Posterior vena cava (tissue), 2 donors: Measurements from ENCODE around the gene TRIP10. TPM values are rescaled to one million over a fixed set of nuclear protein-coding genes. Genes with fewer than 3 reads are reported as not detected.
"Not testable (repeated sequence)": the region's sequence is repeated elsewhere in the genome, so short reads cannot be mapped to it uniquely, and the experiment has no call there.

Experiments
- DNase-seq: peaks from one replicate; pipeline ENCODE4 v3.0.0-alpha.2; 2020; ENCODE audit warnings: low spot score
- intact Hi-C, 2 donors: fragments of 100-400 bp; cut with DNase I; formaldehyde crosslinking; loops; one replicate each; pipeline versions ENCODE4 v1.14.1 to v1.14.2; 2022 to 2023
- total RNA-seq, 2 donors: library from RNA; stranded (reverse); fragmentation: NEBNext Ultra II Directional; extraction: Animal tissue kit (Norgen Biotek cat#: 25700); gene quantifications; one replicate each; pipeline ENCODE4 v1.2.1, GENCODE V29; 2021
- donor health status: DM: yes; HTN: yes; CAD: no.
- donor health status: DM: yes; HTN: yes; CAD: no.

Gene TRIP10
- total RNA-seq, 2 donors from 2014 or later: 83.2 to 92.6 TPM

DNA sequence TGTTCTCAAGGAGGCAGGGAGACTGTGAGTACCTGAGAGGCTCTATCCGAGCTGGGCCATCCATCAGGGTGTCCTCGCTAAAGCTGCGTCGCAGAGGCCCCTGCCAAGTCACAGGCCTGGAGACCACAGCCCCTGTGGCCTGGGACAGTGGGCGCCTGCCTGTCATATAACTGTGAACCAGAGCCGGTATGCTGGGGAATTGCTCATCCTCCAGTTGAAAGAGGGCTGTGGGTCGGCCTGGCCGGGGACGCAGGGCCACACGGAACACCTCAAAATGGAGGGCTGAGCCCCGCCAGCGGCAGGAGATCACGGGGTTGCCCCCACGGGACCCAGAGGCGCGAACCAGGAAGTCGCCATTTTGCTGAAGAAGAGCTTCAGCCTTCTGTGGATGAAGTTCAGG is 21.1 kb downstream of the TRIP10 start:
- intact Hi-C loops: no loop called here
- no peak for DNase-seq

DNA sequence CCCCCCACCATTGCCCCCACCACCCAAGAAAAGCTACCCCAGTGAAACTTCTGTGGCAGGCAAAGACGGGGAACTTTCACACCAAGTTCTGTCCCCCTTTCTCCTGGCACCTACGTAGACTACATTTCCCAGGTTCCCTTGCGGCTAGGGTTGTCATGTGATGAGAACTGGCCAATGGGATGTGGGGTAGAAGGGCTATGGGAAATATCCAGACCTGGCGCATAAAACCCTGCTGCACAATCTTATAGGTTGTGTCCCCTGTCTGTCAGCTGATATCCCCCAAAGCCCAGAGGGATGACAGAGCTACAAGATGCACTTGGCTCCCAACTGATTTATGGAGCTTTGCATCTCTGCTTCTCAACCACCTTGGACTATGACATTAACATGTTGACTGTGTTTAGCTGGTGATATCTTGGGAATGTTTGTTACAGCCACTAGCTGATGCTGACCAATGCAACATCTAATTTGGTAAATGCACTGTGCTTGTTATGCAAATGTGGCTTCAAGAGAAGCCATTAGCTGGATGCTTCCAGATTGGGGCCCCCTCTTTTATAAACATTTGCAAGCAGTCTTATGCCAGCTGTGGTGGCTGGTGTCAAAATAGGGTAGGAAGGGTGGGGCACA is 21.7 kb downstream of the TRIP10 start:
- intact Hi-C loops: no loop called here
- DNase-seq: no peak

GRCh38 chr19:6762253-6762797 is 22.8 kb downstream of the TRIP10 start:
- intact Hi-C loops: not testable (repeated sequence)

DNA sequence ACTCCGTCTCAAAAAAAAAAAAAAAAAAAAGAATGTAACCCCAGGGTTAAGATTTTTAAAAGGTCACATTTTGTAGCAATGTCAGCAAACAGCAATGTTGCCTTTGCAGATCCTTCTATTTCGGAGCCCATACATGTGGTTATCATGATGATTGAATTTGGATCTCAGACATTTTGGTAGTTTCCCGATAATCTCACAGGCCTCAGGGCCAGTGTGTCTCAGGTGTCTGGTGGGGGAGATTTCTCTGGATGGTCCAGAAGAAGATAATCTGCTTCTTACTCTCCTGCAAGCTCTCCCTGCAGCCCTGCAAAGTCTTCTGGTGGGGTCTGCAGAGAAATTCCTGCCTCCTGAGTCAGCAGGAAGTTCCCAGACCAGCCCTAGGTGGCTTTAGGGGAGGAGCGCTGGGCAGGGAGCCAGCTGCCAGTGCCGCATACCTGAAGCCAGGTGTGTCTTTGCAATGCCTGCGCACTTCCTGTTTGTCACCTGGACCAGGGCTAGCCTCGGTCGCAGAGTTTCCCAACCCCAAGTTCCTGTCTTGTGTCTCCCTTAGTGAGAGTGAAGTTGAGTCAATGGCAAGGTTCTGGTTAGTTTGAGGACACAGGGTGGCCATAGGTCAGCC is 26.4 kb downstream of the TRIP10 start:
- intact Hi-C loops: no loop called here
- no peak for DNase-seq

More at GRCh38 chr19:6762253-6762797, 22.8 kb downstream of the TRIP10 start:
- DNase-seq: not testable (repeated sequence)

- intact Hi-C loops: no loop called here
- DNase-seq: no peak
Observed at GRCh38 chr19:6766357-6767080, 27.0 kb downstream of the TRIP10 start.

DNA sequence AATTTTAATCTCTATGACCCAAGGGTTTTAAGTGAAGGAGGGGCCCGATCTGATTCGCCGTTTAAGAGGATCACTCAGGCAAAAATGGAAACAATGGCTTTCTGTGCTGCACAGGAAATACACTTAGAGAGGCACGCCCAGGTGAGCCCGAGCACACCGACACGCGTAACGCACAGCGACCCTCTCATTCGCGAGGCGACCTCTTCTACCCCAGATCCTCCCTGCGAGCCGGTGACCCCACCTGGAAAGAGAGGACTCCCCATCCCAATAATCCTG is 27.5 kb downstream of the TRIP10 start:
- no peak for DNase-seq
- intact Hi-C loops: no loop called here

DNA sequence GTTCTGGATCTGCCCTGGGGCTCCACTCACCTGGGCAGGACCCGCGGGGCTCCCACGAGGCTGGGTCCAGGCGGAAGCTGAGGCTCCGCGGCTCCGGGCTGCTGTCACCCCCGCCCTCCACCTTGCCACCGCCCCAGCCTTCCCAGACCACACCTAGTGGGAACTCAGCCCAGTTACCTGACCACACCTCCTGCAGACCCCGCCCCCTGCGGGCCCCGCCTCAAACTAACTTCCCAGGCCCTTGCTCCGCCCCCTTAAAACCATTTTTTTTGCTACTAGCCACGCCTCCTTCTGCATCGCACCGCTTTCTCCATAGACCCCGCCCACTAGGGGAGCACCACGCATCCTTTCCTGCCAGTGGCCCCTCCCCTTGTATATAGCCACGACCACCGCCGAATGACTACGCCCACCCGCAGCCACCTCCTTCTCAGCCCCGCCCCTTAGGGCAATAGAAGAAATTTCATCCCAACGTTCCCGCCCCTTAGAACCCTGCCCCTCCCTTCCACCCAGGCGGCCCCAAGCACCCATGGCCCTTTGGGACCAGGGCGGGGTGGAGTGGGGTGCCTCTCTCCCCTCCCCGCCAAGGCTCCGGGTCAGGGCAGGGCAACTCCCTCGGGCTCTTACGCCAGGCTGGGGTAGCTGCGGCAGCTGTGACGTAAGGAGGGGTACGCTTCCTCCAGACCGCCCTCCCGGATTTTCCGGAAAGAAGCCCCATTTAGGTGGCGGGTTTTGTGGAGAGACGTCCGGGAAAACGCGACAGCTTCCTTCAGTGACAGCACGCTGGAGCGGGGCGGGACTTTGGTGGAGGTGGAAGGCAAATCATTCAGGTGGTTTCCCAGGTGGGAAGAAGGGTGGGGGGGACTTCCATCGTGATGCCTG is 28.1 kb downstream of the TRIP10 start, which contains the start of gene SH2D3A:
Gene SH2D3A (minus strand): TSS at position 79 of the 879 bp plus-strand sequence. CDS start 3,687 bp downstream, outside the sequence.
- intact Hi-C loops: no loop called here
- peak; percentile 87 for DNase-seq

- DNase-seq: no peak
- intact Hi-C loops: no loop called here
Observed at GRCh38 chr19:6768236-6768785, 28.8 kb downstream of the TRIP10 start.

DNA sequence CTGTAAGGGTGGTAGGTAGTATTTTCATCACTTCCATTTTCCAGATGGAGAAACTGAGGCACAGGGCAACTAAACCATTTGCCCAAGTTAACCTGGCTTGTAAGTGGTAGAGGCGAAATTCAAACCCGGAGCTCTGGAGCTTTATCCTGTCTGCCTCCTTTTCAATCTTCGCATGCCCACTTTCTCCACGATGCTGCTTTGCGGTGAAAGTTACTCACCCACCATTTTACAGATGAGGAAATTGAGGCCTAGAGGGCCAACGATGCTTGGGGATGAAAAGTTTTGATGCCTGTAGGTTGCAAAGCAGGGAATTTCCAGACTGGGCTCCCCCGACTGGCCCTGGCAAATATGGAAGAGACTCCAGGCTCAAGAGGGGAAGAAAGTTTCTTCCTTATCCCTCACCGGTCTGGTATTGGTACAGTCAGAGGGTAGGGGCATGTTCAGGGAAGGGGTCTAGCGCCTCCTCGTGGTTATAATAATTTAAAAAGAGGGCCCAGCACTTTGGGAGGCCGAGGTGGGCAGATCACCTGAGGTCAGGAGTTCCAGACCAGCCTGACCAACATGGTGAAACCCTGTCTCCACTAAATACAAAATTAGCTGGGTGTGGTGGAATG is 29.6 kb downstream of the TRIP10 start:
- DNase-seq: no peak
- intact Hi-C loops: no loop called here

DNA sequence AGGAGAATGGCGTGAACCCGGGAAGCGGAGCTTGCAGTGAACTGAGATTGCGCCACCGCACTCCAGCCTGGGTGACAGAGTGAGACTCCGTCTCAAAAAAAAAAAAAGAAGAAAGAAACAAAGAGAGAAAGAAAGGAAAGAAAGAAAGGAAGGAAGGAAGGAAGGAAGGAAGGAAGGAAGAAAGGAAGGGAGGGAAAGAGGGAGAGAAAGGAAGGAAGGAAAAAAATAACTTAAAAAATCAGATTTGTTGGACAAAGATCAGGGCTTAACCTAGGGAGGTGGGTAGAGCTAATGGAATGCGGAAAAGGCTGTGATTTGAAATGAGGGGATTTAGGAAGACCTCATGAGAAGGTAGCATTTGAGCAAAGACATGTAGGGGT is 32.2 kb downstream of the TRIP10 start:
- intact Hi-C loops, DNase-seq: not testable (repeated sequence)

DNA sequence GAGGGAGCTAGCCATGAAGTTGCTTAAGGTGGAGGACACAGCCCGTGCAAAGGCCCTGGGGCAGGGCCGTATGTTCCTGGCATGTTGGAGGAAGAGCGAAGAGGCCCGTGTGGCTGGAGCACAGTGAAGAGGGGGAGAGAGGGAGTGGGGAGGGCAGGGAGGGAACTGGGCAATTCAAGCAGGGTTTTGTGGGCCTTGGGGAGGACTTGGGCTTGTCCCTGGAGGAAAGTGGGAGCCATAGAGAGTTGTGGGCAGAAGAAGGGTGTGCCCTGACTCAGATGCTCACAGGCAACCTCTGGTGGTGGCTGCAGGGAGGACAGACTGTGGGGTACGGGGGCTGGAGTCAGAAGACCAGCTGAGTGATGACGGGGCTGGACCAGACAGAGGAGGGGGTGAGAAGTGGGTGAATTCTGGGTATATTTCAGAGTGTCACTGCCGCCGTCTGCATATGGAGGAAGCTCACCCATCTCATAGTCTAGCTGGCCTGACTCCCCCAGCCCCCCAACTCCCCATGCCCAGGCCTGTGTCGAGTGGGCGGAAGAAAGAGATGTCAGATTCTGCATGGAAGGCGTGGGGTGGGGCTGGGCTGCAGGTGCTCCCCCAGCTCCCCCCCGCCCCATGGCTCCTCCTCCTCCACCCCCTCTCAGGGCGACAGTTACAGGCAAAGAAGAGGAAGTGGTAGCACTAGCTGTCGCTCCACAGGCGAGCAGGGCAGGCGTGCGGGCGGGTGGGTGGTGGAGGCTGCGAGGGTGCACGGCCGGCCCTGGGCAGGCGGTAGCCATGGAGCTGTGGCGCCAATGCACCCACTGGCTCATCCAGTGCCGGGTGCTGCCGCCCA is 32.8 kb downstream of the TRIP10 start, which contains the start of gene VAV1:
Gene VAV1 (plus strand): TSS at position 681 of the 838 bp plus-strand sequence. CDS start 100 bp downstream, at position 781.
- intact Hi-C loops: no loop called here
- DNase-seq: peak; percentile 92

GRCh38 chr19:6772866-6773322 is 33.4 kb downstream of the TRIP10 start:
- intact Hi-C loops: no loop called here

DNA sequence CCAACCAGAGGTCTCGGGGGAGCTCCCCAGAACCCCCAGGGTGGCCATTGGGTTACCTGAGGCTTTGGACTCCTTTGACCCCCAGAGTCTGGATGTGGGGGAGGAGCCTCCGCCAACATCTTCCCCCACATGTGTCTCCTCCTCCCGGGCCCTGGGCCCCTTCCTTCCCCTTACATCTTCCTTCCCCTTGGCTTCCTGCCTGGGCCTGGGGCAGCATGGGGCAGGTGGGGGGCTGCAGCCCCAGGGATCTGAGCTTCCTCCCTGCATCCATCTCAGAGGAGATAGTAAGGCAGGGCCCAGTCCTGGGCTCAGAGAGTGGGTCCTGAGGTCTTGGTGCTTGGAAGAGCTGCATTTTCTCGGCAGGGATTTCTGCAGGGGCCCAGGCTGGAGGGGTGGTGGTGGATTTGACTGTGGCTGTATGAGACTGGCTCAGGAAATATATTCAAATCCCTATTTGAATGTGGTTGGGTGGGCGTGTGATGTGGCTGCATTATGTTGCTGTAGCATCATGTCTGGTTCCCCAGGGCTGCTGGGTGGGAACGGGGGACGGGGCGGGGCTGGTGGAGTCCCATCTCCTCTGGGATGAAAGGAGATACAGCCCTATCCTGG is 33.9 kb downstream of the TRIP10 start:
- intact Hi-C loops: no loop called here
- DNase-seq: no peak

More at GRCh38 chr19:6772866-6773322, 33.4 kb downstream of the TRIP10 start:
- DNase-seq: no peak

GRCh38 chr19:6774821-6775707 is 35.6 kb downstream of the TRIP10 start:
- intact Hi-C loops: no loop called here
- no peak for DNase-seq

- DNase-seq, intact Hi-C loops: not testable (repeated sequence)
Observed at GRCh38 chr19:6776045-6776444, 36.6 kb downstream of the TRIP10 start.

GRCh38 chr19:6776999-6777398 is 37.5 kb downstream of the TRIP10 start:
- intact Hi-C loops: no loop called here
- no peak for DNase-seq
